Endodermal cell (in vitro differentiated cells): Measurements from ENCODE around the gene FBXL7. TPM values are rescaled to one million over a fixed set of nuclear protein-coding genes. Genes with fewer than 3 reads are reported as not detected.
A peak's percentile ranks its signal among the peaks of the same experiment; 100 is the strongest.

Experiments
- DNase-seq: peaks from one replicate; pipeline ENCODE4 v3.0.0-alpha.2; 2017
- H3K27ac ChIP-seq: 2 replicates; pipeline ENCODE4 v1.5.1; 2013; ENCODE audit warnings: mild to moderate bottlenecking, low read depth, low read length, moderate library complexity
- H3K27me3 ChIP-seq: 2 replicates; pipeline ENCODE4 v1.6.1; 2013; ENCODE audit warnings: mild to moderate bottlenecking, low read length, moderate library complexity; ENCODE audit not compliant: insufficient read depth, control insufficient read depth, poor library complexity, severe bottlenecking
- H3K36me3 ChIP-seq: 2 replicates; pipeline ENCODE4 v1.7.0; 2013; ENCODE audit warnings: mild to moderate bottlenecking, low read length, moderate library complexity; ENCODE audit not compliant: control insufficient read depth, insufficient read depth
- H3K4me1 ChIP-seq: one replicate; pipeline ENCODE4 v1.7.0; 2013; ENCODE audit warnings: low read length; ENCODE audit not compliant: control insufficient read depth, insufficient read depth
- H3K4me3 ChIP-seq: 2 replicates; pipeline ENCODE4 v1.5.1; 2013; ENCODE audit warnings: mild to moderate bottlenecking, low read length, moderate library complexity
- H3K9ac ChIP-seq: 2 replicates; pipeline ENCODE4 v1.6.1; 2013; ENCODE audit warnings: mild to moderate bottlenecking, low read length, moderate library complexity; ENCODE audit not compliant: poor library complexity, severe bottlenecking; ENCODE audit errors: extremely low read depth
- H3K9me3 ChIP-seq: 2 replicates; pipeline ENCODE4 v1.6.1; 2013; ENCODE audit warnings: mild to moderate bottlenecking, low read length, moderate library complexity; ENCODE audit not compliant: control insufficient read depth
- H3K27ac Mint-ChIP-seq: 2 replicates; pipeline ENCODE4 v1.8.0; 2020; ENCODE audit warnings: mixed read lengths
- H3K27me3 Mint-ChIP-seq: 2 replicates; pipeline ENCODE4 v1.8.0; 2021; ENCODE audit warnings: mild to moderate bottlenecking, mixed read lengths; ENCODE audit not compliant: insufficient read depth
- H3K36me3 Mint-ChIP-seq: 2 replicates; pipeline ENCODE4 v1.8.0; 2020; ENCODE audit warnings: low read depth, mixed read lengths
- H3K4me1 Mint-ChIP-seq: 2 replicates; pipeline ENCODE4 v1.8.0; 2020; ENCODE audit warnings: mixed read lengths
- H3K4me3 Mint-ChIP-seq: 2 replicates; pipeline ENCODE4 v1.8.0; 2020; ENCODE audit warnings: mild to moderate bottlenecking, moderate library complexity, mixed read lengths
- H3K9me3 Mint-ChIP-seq: 2 replicates; pipeline ENCODE4 v1.8.0; 2020; ENCODE audit warnings: mild to moderate bottlenecking, mixed read lengths
- WGBS, 2 experiments: methylation state at CpG; one replicate each; pipeline versions ENCODE4 v1.1.5 to v1.1.7; 2013; ENCODE audit warnings: missing lambda C conversion rate in 2 of 2, mixed read lengths in 1 of 2; ENCODE audit not compliant: insufficient coverage in 1 of 2, insufficient read length in 1 of 2; 5-methylcytosine and 5-hydroxymethylcytosine counted together
- long read RNA-seq, 4 experiments: library from polyadenylated mRNA in 2 of 4; library from RNA in 1 of 4; library from capped mRNA in 1 of 4; stranded (forward) in 3 of 4; unstranded in 1 of 4; transcript quantifications; one replicate each; pipeline ENCODE4 v2.0.0, GENCODE V29; 2020 to 2021; ENCODE audit warnings: inconsistent platforms in 1 of 4
- polyA plus RNA-seq, 2 experiments: library from polyadenylated mRNA; stranded (reverse); fragments of 50-300 nt; gene quantifications; one replicate each; pipeline ENCODE4 v1.2.3, GENCODE V29; 2013
- total RNA-seq, 2 donors: library from RNA; stranded (reverse); fragmentation: NEBNext Ultra II Directional in 1 of 2; extraction: Animal tissue kit (Norgen Biotek cat#: 25700) in 1 of 2; gene quantifications; 2 replicates in 1 of 2; 3 replicates in 1 of 2; pipeline ENCODE4 v1.2.1, GENCODE V29; 2021
- TF ChIP-seq, protein P1 (sequence below): fragments of 200-600 bp; sonication (generic); conservative IDR thresholded peaks from 2 replicates; pipeline ENCODE4 v1.5.0; 2021; ENCODE audit warnings: antibody characterized with exemption, mild to moderate bottlenecking

Gene FBXL7
- total RNA-seq, result 10 to 100 TPM; 12.9 to 13.2 TPM
- polyA plus RNA-seq (2013, experiment 1 of 2), result 19.4 TPM
- polyA plus RNA-seq (2013, experiment 2 of 2), result 19.3 TPM
- long read RNA-seq, experiment 1, partial matches to known transcripts, result 0 of 5 reads
- long read RNA-seq, experiment 1, other reads (novel, unspliced or antisense), result 5 of 5 reads
- long read RNA-seq, experiment 2, partial matches to known transcripts, result 0 of 8 reads
- long read RNA-seq, experiment 2, other reads (novel, unspliced or antisense), result 8 of 8 reads
- long read RNA-seq, experiment 3, partial matches to known transcripts, result 0 of 4 reads
- long read RNA-seq, experiment 3, other reads (novel, unspliced or antisense), result 4 of 4 reads
- long read RNA-seq, experiment 4, partial matches to known transcripts, result 0 of 1 reads
- long read RNA-seq, experiment 4, other reads (novel, unspliced or antisense), result 1 of 1 reads

- WGBS, 2 experiments, result 0 to 1% methylated on average over 38 to 60 of the region's 60 CpGs
- H3K4me1 ChIP-seq, result no peaks in the 10 kb centered on the region
- Mint-ChIP-seq H3K27me3 (peaks cover 7% of the 10 kb centered on the region), H3K4me1 (peaks cover 29% of the 10 kb centered on the region), H3K27ac (peak within 1 kb of the TSS; percentile 57), H3K9me3 (no peaks in the 10 kb centered on the region), H3K36me3 (no peaks in the 10 kb centered on the region), H3K4me3 (peak within 1 kb of the TSS; percentile 70)
- DNase-seq, result peak; percentile 93
- H3K27ac ChIP-seq, result peak within 1 kb of the TSS; percentile 79
- TF ChIP-seq, protein P1, sequence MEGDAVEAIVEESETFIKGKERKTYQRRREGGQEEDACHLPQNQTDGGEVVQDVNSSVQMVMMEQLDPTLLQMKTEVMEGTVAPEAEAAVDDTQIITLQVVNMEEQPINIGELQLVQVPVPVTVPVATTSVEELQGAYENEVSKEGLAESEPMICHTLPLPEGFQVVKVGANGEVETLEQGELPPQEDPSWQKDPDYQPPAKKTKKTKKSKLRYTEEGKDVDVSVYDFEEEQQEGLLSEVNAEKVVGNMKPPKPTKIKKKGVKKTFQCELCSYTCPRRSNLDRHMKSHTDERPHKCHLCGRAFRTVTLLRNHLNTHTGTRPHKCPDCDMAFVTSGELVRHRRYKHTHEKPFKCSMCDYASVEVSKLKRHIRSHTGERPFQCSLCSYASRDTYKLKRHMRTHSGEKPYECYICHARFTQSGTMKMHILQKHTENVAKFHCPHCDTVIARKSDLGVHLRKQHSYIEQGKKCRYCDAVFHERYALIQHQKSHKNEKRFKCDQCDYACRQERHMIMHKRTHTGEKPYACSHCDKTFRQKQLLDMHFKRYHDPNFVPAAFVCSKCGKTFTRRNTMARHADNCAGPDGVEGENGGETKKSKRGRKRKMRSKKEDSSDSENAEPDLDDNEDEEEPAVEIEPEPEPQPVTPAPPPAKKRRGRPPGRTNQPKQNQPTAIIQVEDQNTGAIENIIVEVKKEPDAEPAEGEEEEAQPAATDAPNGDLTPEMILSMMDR, result no peak
- H3K4me3 ChIP-seq, result peak within 1 kb of the TSS; percentile 92
- peak within 1 kb of the TSS; percentile 39 for H3K9ac ChIP-seq
- H3K9me3 ChIP-seq, result no peaks in the 10 kb centered on the region
- no peaks in the 10 kb centered on the region for H3K36me3 ChIP-seq
- H3K27me3 ChIP-seq, result no peaks in the 10 kb centered on the region
These were observed at the start of gene FBXL7 for GRCh38 chr5:15499528-15500324. TSS of gene FBXL7 (plus strand) at chr5:15500180.

DNA sequence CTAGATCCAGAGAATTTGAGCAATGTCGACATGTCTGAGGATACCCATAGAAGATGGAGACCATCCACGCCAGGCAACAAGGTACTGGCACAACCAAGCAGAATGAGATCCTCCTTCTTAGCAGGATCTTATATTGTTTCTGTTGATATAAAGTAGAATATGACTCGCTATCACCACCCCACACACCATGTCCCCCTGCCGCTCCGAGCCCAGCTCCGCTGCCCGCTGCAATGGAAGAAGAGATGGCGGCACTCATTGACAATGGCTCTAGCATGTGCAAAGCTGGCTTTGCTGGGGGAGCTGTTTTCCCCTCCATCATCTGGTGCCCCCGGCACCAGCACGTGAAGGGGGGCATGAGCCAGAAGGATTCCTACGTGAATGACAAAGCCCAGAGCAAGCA, 49.5 kb upstream of the FBXL7 start:
- H3K36me3 Mint-ChIP-seq, result no peaks in the 10 kb centered on the region
- no peaks in the 10 kb centered on the region for H3K36me3 ChIP-seq
- DNase-seq, result no peak
- H3K27me3 Mint-ChIP-seq, result peaks cover 7% of the 10 kb centered on the region
- 95 to 100% methylated on average over 5 to 11 of the region's 11 CpGs for WGBS, 2 experiments
- no peak overlapping the region for H3K4me3 ChIP-seq
- H3K9ac ChIP-seq, result no peak overlapping the region
- peaks cover 3% of the 10 kb centered on the region for H3K4me1 Mint-ChIP-seq
- H3K4me3 Mint-ChIP-seq, result no peak overlapping the region
- no peak overlapping the region for H3K27ac Mint-ChIP-seq
- no peaks in the 10 kb centered on the region for H3K9me3 ChIP-seq
- H3K27ac ChIP-seq, result no peak overlapping the region
- TF ChIP-seq, protein P1, result no peak
- H3K9me3 Mint-ChIP-seq, result no peaks in the 10 kb centered on the region
- H3K27me3 ChIP-seq, result peaks cover 8% of the 10 kb centered on the region
- peaks cover 6% of the 10 kb centered on the region for H3K4me1 ChIP-seq

GRCh38 chr5:15450949-15451348, 49.0 kb upstream of the FBXL7 start:
- 91 to 96% methylated on average over 3 to 4 of the region's 4 CpGs for WGBS, 2 experiments
- H3K9ac ChIP-seq, result no peak overlapping the region

More at GRCh38 chr5:15450949-15451348, 49.0 kb upstream of the FBXL7 start:
- TF ChIP-seq, protein P1, result no peak
- H3K9me3 Mint-ChIP-seq, result peaks cover 3% of the 10 kb centered on the region
- no peak for DNase-seq
- Histone ChIP-seq H3K9me3 (no peaks in the 10 kb centered on the region), H3K4me1 (peaks cover 5% of the 10 kb centered on the region), H3K36me3 (no peaks in the 10 kb centered on the region), H3K27ac (no peak overlapping the region), H3K27me3 (peaks cover 8% of the 10 kb centered on the region), H3K4me3 (no peak overlapping the region)
- no peaks in the 10 kb centered on the region for H3K36me3 Mint-ChIP-seq
- no peak overlapping the region for H3K4me3 Mint-ChIP-seq
- H3K27ac Mint-ChIP-seq, result no peak overlapping the region
- H3K27me3 Mint-ChIP-seq, result peaks cover 7% of the 10 kb centered on the region
- H3K4me1 Mint-ChIP-seq, result peaks cover 2% of the 10 kb centered on the region
